Keratinocyte (primary cell): ENCODE data around the gene SCART1. TPM values are rescaled to one million over a fixed set of nuclear protein-coding genes. Genes with fewer than 3 reads are reported as not detected.
"Not testable (repeated sequence)": the region's sequence is repeated elsewhere in the genome, so short reads cannot be mapped to it uniquely, and the experiment has no call there.

ENCODE experiments used
- DNase-seq: peaks from one replicate; pipeline ENCODE4 v3.0.0-alpha.2; 2011; ENCODE audit warnings: low read depth, missing footprints, low spot score
- FAIRE-seq: peaks from 2 replicates; lab custom pipeline; 2011; peaks lifted over from hg19 to GRCh38; lab: Jason Lieb, UNC
- H2AFZ ChIP-seq: 2 replicates; pipeline ENCODE4 v1.6.0; 2012; ENCODE audit warnings: low read length, control low read depth, inconsistent platforms; ENCODE audit not compliant: control insufficient read depth
- H3K27ac ChIP-seq: 2 replicates; pipeline ENCODE4 v1.5.1; 2011; ENCODE audit warnings: low read length; ENCODE audit not compliant: control insufficient read depth, insufficient read depth
- H3K27me3 ChIP-seq: 3 replicates; pipeline ENCODE4 v1.6.0; 2011; ENCODE audit warnings: low read length; ENCODE audit not compliant: control insufficient read depth, insufficient read depth; ENCODE audit errors: extremely low read depth
- H3K36me3 ChIP-seq, 2 experiments: 2 replicates in 1 of 2; 3 replicates in 1 of 2; pipeline ENCODE4 v1.5.1; 2011; ENCODE audit warnings: low read length in 2 of 2, mild to moderate bottlenecking in 1 of 2; ENCODE audit not compliant: control insufficient read depth in 2 of 2, insufficient read depth in 2 of 2; ENCODE audit errors: extremely low read depth in 1 of 2
- H3K4me1 ChIP-seq: 3 replicates; pipeline ENCODE4 v1.5.1; 2011; ENCODE audit warnings: low read length; ENCODE audit not compliant: control insufficient read depth, insufficient read depth; ENCODE audit errors: extremely low read depth
- H3K4me2 ChIP-seq: 3 replicates; pipeline ENCODE4 v1.6.0; 2011; ENCODE audit warnings: low read depth, low read length; ENCODE audit not compliant: control insufficient read depth, insufficient read depth; ENCODE audit errors: extremely low read depth
- H3K4me3 ChIP-seq, 3 experiments: fragments of 200-600 bp in 1 of 3; sonication (generic) in 1 of 3; 2 replicates in 2 of 3; 3 replicates in 1 of 3; pipeline ENCODE4 v1.5.1; 2011 to 2016; ENCODE audit warnings: low read length in 3 of 3, mild to moderate bottlenecking in 3 of 3, control low read depth in 2 of 3, inconsistent platforms in 1 of 3, low read depth in 1 of 3, mixed read lengths in 1 of 3, mixed run types in 1 of 3, moderate library complexity in 1 of 3; ENCODE audit not compliant: control insufficient read depth in 2 of 3, insufficient read depth in 2 of 3; ENCODE audit errors: extremely low read depth in 1 of 3
- H3K79me2 ChIP-seq: 2 replicates; pipeline ENCODE4 v1.6.0; 2012; ENCODE audit warnings: low read length; ENCODE audit not compliant: control insufficient read depth, insufficient read depth
- H3K9ac ChIP-seq: 3 replicates; pipeline ENCODE4 v1.6.0; 2011; ENCODE audit warnings: low read length; ENCODE audit not compliant: control insufficient read depth, insufficient read depth; ENCODE audit errors: extremely low read depth
- H3K9me1 ChIP-seq: 3 replicates; pipeline ENCODE4 v1.6.0; 2011; ENCODE audit warnings: low read length; ENCODE audit not compliant: control insufficient read depth, insufficient read depth; ENCODE audit errors: extremely low read depth
- H3K9me3 ChIP-seq: 2 replicates; pipeline ENCODE4 v1.5.1; 2012; ENCODE audit warnings: low read depth, low read length; ENCODE audit not compliant: control insufficient read depth
- H4K20me1 ChIP-seq: 3 replicates; pipeline ENCODE4 v1.6.0; 2011; ENCODE audit warnings: low read length; ENCODE audit not compliant: control insufficient read depth, insufficient read depth; ENCODE audit errors: extremely low read depth
- CTCF ChIP-seq, 3 experiments: IDR thresholded peaks in 1 of 3; conservative IDR thresholded peaks in 1 of 3; optimal IDR thresholded peaks in 1 of 3; 2 replicates in 2 of 3; 3 replicates in 1 of 3; pipeline versions ENCODE3 to v1.5.1; 2011; ENCODE audit warnings: low read length in 3 of 3, mild to moderate bottlenecking in 3 of 3, moderate library complexity in 2 of 3, control low read depth in 1 of 3, inconsistent platforms in 1 of 3; ENCODE audit not compliant: insufficient read depth in 2 of 3; ENCODE audit errors: extremely low read depth in 1 of 3
- EZH2 ChIP-seq: IDR thresholded peaks from one replicate; pipeline ENCODE4 v1.6.1; 2012; ENCODE audit warnings: inconsistent platforms, mild to moderate bottlenecking, low read length, moderate library complexity
- dilution Hi-C: fragments of 300-500 bp; cut with MboI; formaldehyde crosslinking; loops from one replicate; pipeline ENCODE4 v1.7.0; 2020; ENCODE audit warnings: low sequenced_read_pairs; ENCODE audit not compliant: extremely low pct_ligation_motif_present
- polyA plus RNA-seq, 5 experiments: library from polyadenylated mRNA; depleted of rRNA in 3 of 5; stranded (reverse) in 3 of 5; stranded (forward) in 1 of 5; unstranded in 1 of 5; fragments of >200 nt; gene quantifications; 1 replicate in 1 of 5; 2 replicates in 3 of 5; 3 replicates in 1 of 5; pipeline versions ENCODE4 v1.2.1 to v1.2.3, GENCODE V29; 2011 to 2012; ENCODE audit warnings: missing spikeins in 2 of 5, low read depth in 1 of 5, low replicate concordance in 1 of 5

Gene SCART1
- polyA plus RNA-seq, 1 donor (not counting 4 experiments of a cell fraction or from before 2014, with no cell fraction given) = 0.75 TPM

GRCh38 chr10:133439517-133440461, 14.0 kb upstream of the SCART1 start:
- no peak overlapping the region for H3K9ac ChIP-seq
- dilution Hi-C loops = no loop called here
- no peaks in the 10 kb centered on the region for H3K9me3 ChIP-seq
- no peaks in the 10 kb centered on the region for H3K27me3 ChIP-seq
- TF ChIP-seq CTCF (optimal IDR thresholded peaks at IDR 0.05 in 1 of 3, IDR thresholded peaks at IDR 0.05 in 1 of 3, conservative IDR thresholded peaks at IDR 0.05 in 1 of 3; ENCODE audit: extremely low read depth in 1 of 3, insufficient read depth in 2 of 3, low read length in 3 of 3) (no peak), EZH2 (no peak)
- no peaks in the 10 kb centered on the region for H3K9me1 ChIP-seq
- no peaks in the 10 kb centered on the region for H3K4me1 ChIP-seq
- no peaks in the 10 kb centered on the region for H3K36me3 ChIP-seq
- no peaks in the 10 kb centered on the region for H4K20me1 ChIP-seq
- no peak overlapping the region for H2AFZ ChIP-seq
- no peak for DNase-seq
- H3K27ac ChIP-seq = no peak overlapping the region
- FAIRE-seq = no peak
- no peaks in the 10 kb centered on the region for H3K79me2 ChIP-seq
- H3K4me2 ChIP-seq = no peak overlapping the region
- H3K4me3 ChIP-seq = no peak overlapping the region

GRCh38 chr10:133440633-133441285, 13.0 kb upstream of the SCART1 start:
- H3K27me3 ChIP-seq = no peaks in the 10 kb centered on the region
- H3K4me1 ChIP-seq = no peaks in the 10 kb centered on the region
- H3K27ac ChIP-seq = no peak overlapping the region
- TF ChIP-seq CTCF (optimal IDR thresholded peaks at IDR 0.05 in 1 of 3, IDR thresholded peaks at IDR 0.05 in 1 of 3, conservative IDR thresholded peaks at IDR 0.05 in 1 of 3; ENCODE audit: extremely low read depth in 1 of 3, insufficient read depth in 2 of 3, low read length in 3 of 3) (no peak), EZH2 (no peak)
- FAIRE-seq = no peak
- no peaks in the 10 kb centered on the region for H4K20me1 ChIP-seq
- no peak overlapping the region for H3K4me2 ChIP-seq
- H3K9me3 ChIP-seq = peaks cover 6% of the 10 kb centered on the region
- no peak for DNase-seq
- dilution Hi-C loops = no loop called here
- no peak overlapping the region for H2AFZ ChIP-seq
- H3K9ac ChIP-seq = no peak overlapping the region
- no peaks in the 10 kb centered on the region for H3K79me2 ChIP-seq
- H3K36me3 ChIP-seq = no peaks in the 10 kb centered on the region
- H3K9me1 ChIP-seq = no peaks in the 10 kb centered on the region
- no peak overlapping the region for H3K4me3 ChIP-seq

- H3K4me1 ChIP-seq, H3K27me3 ChIP-seq, H3K36me3 ChIP-seq, dilution Hi-C loops, H3K4me2 ChIP-seq, H3K9me3 ChIP-seq, FAIRE-seq, H3K79me2 ChIP-seq, H3K9me1 ChIP-seq, H4K20me1 ChIP-seq, H3K27ac ChIP-seq, H2AFZ ChIP-seq, H3K9ac ChIP-seq, H3K4me3 ChIP-seq, DNase-seq: not testable (repeated sequence)
Observed at GRCh38 chr10:133441356-133441755, 12.4 kb upstream of the SCART1 start.
